ENCODE results near the gene FARP1.

The FARP1 gene

DNA sequence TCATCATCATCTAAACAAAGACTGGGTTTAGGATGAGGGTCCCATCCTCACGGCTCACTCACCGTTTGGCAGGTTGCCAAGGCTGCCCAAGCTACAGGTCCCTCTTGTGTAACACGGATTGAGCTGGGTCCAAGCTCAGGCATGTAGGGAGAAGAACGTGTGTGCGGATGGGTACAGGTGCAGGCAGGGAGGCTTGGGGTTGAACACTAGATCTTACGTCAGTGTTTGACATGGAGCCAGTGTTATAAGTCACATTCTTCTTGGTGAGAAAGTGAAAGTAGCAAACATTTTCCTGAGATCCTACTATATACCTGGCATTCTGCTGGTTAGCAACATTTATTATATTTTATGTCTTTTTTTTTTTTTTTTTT, 171.0 kb downstream of the FARP1 start:
- Histone ChIP-seq H3K4me1 (ENCODE audit: low read depth, poor library complexity, severe bottlenecking) (no peaks in the 10 kb centered on the region), H3K79me2 (ENCODE audit: insufficient read depth, low read depth) (no peaks in the 10 kb centered on the region), H4K20me1 (ENCODE audit: insufficient read depth) (no peaks in the 10 kb centered on the region), H3K36me3 (ENCODE audit: insufficient read depth) (no peaks in the 10 kb centered on the region), H3K27ac (no peak overlapping the region), H2AFZ (ENCODE audit: low read depth) (no peak overlapping the region), H3K27me3 (ENCODE audit: insufficient read depth, low read depth) (no peaks in the 10 kb centered on the region), H3K4me3 (IDR thresholded peaks at IDR 0.05; ENCODE audit: insufficient read depth, low read depth, low read length) (no peak overlapping the region), H3K4me2 (no peak overlapping the region), H3K9ac (no peak overlapping the region)
- TF ChIP-seq CTCF (conservative IDR thresholded peaks at IDR 0.05; ENCODE audit: low read depth, low read length): no peak

DNA sequence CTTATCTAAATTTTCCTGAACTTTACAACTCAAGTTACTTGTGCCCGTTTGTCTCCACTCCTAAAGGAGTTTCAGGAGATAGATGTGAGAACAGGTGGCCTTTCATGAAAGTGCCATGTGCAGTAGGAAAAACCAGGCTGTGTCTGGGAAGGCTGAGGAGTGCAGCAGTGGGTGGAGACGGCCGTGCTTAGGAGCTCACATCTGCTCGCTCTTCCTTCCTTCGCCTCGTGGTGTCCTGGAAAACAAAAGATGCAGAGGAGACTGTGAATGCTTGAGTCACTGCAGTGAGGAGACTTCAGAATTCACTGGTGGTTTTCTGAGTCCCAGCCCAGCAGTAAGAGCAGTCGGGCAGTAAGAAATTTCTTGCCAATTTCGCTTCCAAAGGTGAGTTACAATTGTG, 172.6 kb downstream of the FARP1 start:
- Histone ChIP-seq H3K9ac (no peak overlapping the region), H3K4me1 (ENCODE audit: low read depth, poor library complexity, severe bottlenecking) (no peaks in the 10 kb centered on the region), H2AFZ (ENCODE audit: low read depth) (no peak overlapping the region), H3K27me3 (ENCODE audit: insufficient read depth, low read depth) (no peaks in the 10 kb centered on the region), H3K4me2 (no peak overlapping the region), H3K27ac (no peak overlapping the region), H3K36me3 (ENCODE audit: insufficient read depth) (no peaks in the 10 kb centered on the region), H3K79me2 (ENCODE audit: insufficient read depth, low read depth) (no peaks in the 10 kb centered on the region), H3K4me3 (IDR thresholded peaks at IDR 0.05; ENCODE audit: insufficient read depth, low read depth, low read length) (no peak overlapping the region), H4K20me1 (ENCODE audit: insufficient read depth) (no peaks in the 10 kb centered on the region)
- TF ChIP-seq CTCF (conservative IDR thresholded peaks at IDR 0.05; ENCODE audit: low read depth, low read length): no peak

DNA sequence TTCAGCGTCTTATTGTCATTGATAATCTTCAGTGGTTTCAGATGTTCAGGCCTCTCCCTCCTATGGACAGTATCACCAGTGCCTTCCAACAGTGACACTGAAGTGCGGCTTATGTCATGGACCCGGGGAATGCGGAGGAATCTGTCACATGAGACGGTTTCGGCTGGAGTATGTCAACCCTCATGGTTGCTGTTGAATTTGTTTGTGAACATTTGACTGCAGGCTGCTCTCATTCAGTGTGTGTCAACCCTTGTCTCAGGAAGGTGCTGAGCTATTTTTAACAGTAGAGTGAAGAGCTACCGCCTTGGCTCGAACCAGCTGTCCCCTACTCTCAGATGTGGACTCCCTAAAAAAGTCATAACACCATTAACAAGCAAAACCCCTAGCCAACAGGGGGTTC, 173.0 kb downstream of the FARP1 start:
- H3K36me3 ChIP-seq (ENCODE audit: insufficient read depth): no peaks in the 10 kb centered on the region
- H3K4me2 ChIP-seq: no peak overlapping the region
- no peaks in the 10 kb centered on the region for H3K4me1 ChIP-seq (ENCODE audit: low read depth, poor library complexity, severe bottlenecking)
- H3K27me3 ChIP-seq (ENCODE audit: insufficient read depth, low read depth): no peaks in the 10 kb centered on the region
- no peaks in the 10 kb centered on the region for H3K79me2 ChIP-seq (ENCODE audit: insufficient read depth, low read depth)
- H4K20me1 ChIP-seq (ENCODE audit: insufficient read depth): no peaks in the 10 kb centered on the region
- no peak for TF ChIP-seq CTCF (conservative IDR thresholded peaks at IDR 0.05; ENCODE audit: low read depth, low read length)
- H2AFZ ChIP-seq (ENCODE audit: low read depth): no peak overlapping the region
- no peak overlapping the region for H3K4me3 ChIP-seq (IDR thresholded peaks at IDR 0.05; ENCODE audit: insufficient read depth, low read depth, low read length)
- H3K27ac ChIP-seq: no peak overlapping the region
- H3K9ac ChIP-seq: no peak overlapping the region

DNA sequence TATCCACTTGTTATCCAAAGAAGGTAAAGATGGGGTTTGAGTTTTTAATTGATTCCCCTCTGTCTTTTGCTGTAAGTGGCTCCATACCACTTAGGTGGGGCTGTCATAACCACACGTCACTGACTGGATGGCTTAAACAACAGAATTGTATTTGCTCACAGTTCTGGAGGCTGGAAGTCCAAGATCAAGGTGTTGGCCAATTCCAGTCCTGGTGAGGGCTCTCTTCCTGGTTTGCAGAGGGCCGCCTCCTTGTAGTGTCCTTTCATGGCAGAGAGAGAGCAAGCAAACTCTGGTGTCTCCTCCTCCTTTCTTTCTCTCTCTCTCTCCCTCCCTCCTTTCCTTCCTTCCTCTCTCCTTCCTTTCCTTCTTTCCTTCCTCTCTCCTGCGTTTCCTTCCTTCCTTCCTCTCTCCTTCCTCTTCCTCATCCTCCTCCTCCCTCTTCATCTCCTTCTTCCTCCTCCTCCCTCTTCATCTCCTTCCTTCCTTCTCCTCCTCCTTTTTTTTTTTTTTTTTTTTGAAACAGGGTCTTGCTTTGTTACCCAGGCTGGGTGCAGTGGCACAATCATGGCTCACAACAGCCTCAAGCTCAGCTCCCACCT, 174.8 kb downstream of the FARP1 start:
- Histone ChIP-seq H4K20me1 (ENCODE audit: insufficient read depth) (no peaks in the 10 kb centered on the region), H3K27me3 (ENCODE audit: insufficient read depth, low read depth) (no peaks in the 10 kb centered on the region), H3K4me3 (IDR thresholded peaks at IDR 0.05; ENCODE audit: insufficient read depth, low read depth, low read length) (no peak overlapping the region), H3K4me1 (ENCODE audit: low read depth, poor library complexity, severe bottlenecking) (no peaks in the 10 kb centered on the region), H3K79me2 (ENCODE audit: insufficient read depth, low read depth) (no peaks in the 10 kb centered on the region), H3K36me3 (ENCODE audit: insufficient read depth) (no peaks in the 10 kb centered on the region), H3K9ac (no peak overlapping the region), H3K4me2 (no peak overlapping the region), H3K27ac (no peak overlapping the region), H2AFZ (ENCODE audit: low read depth) (no peak overlapping the region)
- no peak for TF ChIP-seq CTCF (conservative IDR thresholded peaks at IDR 0.05; ENCODE audit: low read depth, low read length)
